ENCODE data around the gene CDH9. TPM values are rescaled to one million over a fixed set of nuclear protein-coding genes. Genes with fewer than 3 reads are reported as not detected.

CDH9 gene
- total RNA-seq, 1 experiment from 2014 or later: not detected

GRCh38 chr5:27008604-27009539 is 29.5 kb downstream of the CDH9 start:
- no peaks in the 10 kb centered on the region for H3K36me3 ChIP-seq (ENCODE audit: insufficient read depth, low read length)
- H3K27ac ChIP-seq (ENCODE audit: low read length): no peak overlapping the region
- H2AFZ ChIP-seq (ENCODE audit: low read length): no peak overlapping the region
- H3K4me3 ChIP-seq (ENCODE audit: low read length): no peak overlapping the region
- no peaks in the 10 kb centered on the region for H3K9me3 ChIP-seq (ENCODE audit: low read length)
- no peaks in the 10 kb centered on the region for H3K9me2 ChIP-seq (replicated peaks; ENCODE audit: insufficient read depth, low read length)
- no peaks in the 10 kb centered on the region for H4K20me1 ChIP-seq (ENCODE audit: insufficient read depth, low read depth, low read length)
- no peaks in the 10 kb centered on the region for H3K27me3 ChIP-seq (ENCODE audit: low read length)
- no peak overlapping the region for H3K9ac ChIP-seq (ENCODE audit: low read length)
- H3K79me2 ChIP-seq (ENCODE audit: low read length): no peaks in the 10 kb centered on the region
- H3K4me1 ChIP-seq (ENCODE audit: low read length): no peaks in the 10 kb centered on the region
- no peak for DNase-seq
- H3K4me2 ChIP-seq (ENCODE audit: low read depth, low read length, poor library complexity, severe bottlenecking): no peak overlapping the region

GRCh38 chr5:27007121-27007520 is 31.3 kb downstream of the CDH9 start:
- no peaks in the 10 kb centered on the region for H3K4me1 ChIP-seq (ENCODE audit: low read length)
- H3K9ac ChIP-seq (ENCODE audit: low read length): no peak overlapping the region
- H3K27ac ChIP-seq (ENCODE audit: low read length): no peak overlapping the region
- H3K79me2 ChIP-seq (ENCODE audit: low read length): no peaks in the 10 kb centered on the region
- no peaks in the 10 kb centered on the region for H3K9me3 ChIP-seq (ENCODE audit: low read length)
- no peaks in the 10 kb centered on the region for H3K27me3 ChIP-seq (ENCODE audit: low read length)
- H3K4me3 ChIP-seq (ENCODE audit: low read length): no peak overlapping the region
- no peak for DNase-seq
- H3K9me2 ChIP-seq (replicated peaks; ENCODE audit: insufficient read depth, low read length): no peaks in the 10 kb centered on the region
- H4K20me1 ChIP-seq (ENCODE audit: insufficient read depth, low read depth, low read length): no peaks in the 10 kb centered on the region
- no peaks in the 10 kb centered on the region for H3K36me3 ChIP-seq (ENCODE audit: insufficient read depth, low read length)
- H3K4me2 ChIP-seq (ENCODE audit: low read depth, low read length, poor library complexity, severe bottlenecking): no peak overlapping the region
- H2AFZ ChIP-seq (ENCODE audit: low read length): no peak overlapping the region

- Histone ChIP-seq H3K9me3 (ENCODE audit: low read length) (no peaks in the 10 kb centered on the region), H2AFZ (ENCODE audit: low read length) (no peak overlapping the region), H3K36me3 (ENCODE audit: insufficient read depth, low read length) (no peaks in the 10 kb centered on the region), H3K9me2 (replicated peaks; ENCODE audit: insufficient read depth, low read length) (no peaks in the 10 kb centered on the region), H3K4me2 (ENCODE audit: low read depth, low read length, poor library complexity, severe bottlenecking) (no peak overlapping the region), H3K27me3 (ENCODE audit: low read length) (no peaks in the 10 kb centered on the region), H3K79me2 (ENCODE audit: low read length) (no peaks in the 10 kb centered on the region), H3K27ac (ENCODE audit: low read length) (no peak overlapping the region), H3K4me3 (ENCODE audit: low read length) (no peak overlapping the region), H3K4me1 (ENCODE audit: low read length) (no peaks in the 10 kb centered on the region), H4K20me1 (ENCODE audit: insufficient read depth, low read depth, low read length) (no peaks in the 10 kb centered on the region), H3K9ac (ENCODE audit: low read length) (no peak overlapping the region)
- DNase-seq: no peak
Measured at GRCh38 chr5:26986985-26987384, 51.4 kb downstream of the CDH9 start.

- Histone ChIP-seq H3K9ac (ENCODE audit: low read length) (no peak overlapping the region), H3K4me2 (ENCODE audit: low read depth, low read length, poor library complexity, severe bottlenecking) (no peak overlapping the region), H3K36me3 (ENCODE audit: insufficient read depth, low read length) (no peaks in the 10 kb centered on the region), H2AFZ (ENCODE audit: low read length) (no peak overlapping the region), H3K79me2 (ENCODE audit: low read length) (no peaks in the 10 kb centered on the region), H3K27me3 (ENCODE audit: low read length) (no peaks in the 10 kb centered on the region), H4K20me1 (ENCODE audit: insufficient read depth, low read depth, low read length) (no peaks in the 10 kb centered on the region), H3K4me1 (ENCODE audit: low read length) (no peaks in the 10 kb centered on the region), H3K27ac (ENCODE audit: low read length) (no peak overlapping the region), H3K4me3 (ENCODE audit: low read length) (no peak overlapping the region), H3K9me3 (ENCODE audit: low read length) (no peaks in the 10 kb centered on the region), H3K9me2 (replicated peaks; ENCODE audit: insufficient read depth, low read length) (no peaks in the 10 kb centered on the region)
- no peak for DNase-seq
Measured at GRCh38 chr5:26981750-26982149, 56.6 kb downstream of the CDH9 start.

GRCh38 chr5:26959290-26959689 is 79.1 kb downstream of the CDH9 start:
- H3K27me3 ChIP-seq (ENCODE audit: low read length): no peaks in the 10 kb centered on the region

GRCh38 chr5:26955161-26955560 is 83.2 kb downstream of the CDH9 start:
- H3K9ac ChIP-seq (ENCODE audit: low read length): no peak overlapping the region
- no peak overlapping the region for H3K4me2 ChIP-seq (ENCODE audit: low read depth, low read length, poor library complexity, severe bottlenecking)
- no peaks in the 10 kb centered on the region for H3K4me1 ChIP-seq (ENCODE audit: low read length)
- no peak overlapping the region for H2AFZ ChIP-seq (ENCODE audit: low read length)
- no peak overlapping the region for H3K27ac ChIP-seq (ENCODE audit: low read length)
- H3K9me3 ChIP-seq (ENCODE audit: low read length): no peaks in the 10 kb centered on the region; the same call in 1 of the 2 replicates
- no peak overlapping the region for H3K4me3 ChIP-seq (ENCODE audit: low read length)
- no peak for DNase-seq
- H3K27me3 ChIP-seq (ENCODE audit: low read length): no peaks in the 10 kb centered on the region
- no peaks in the 10 kb centered on the region for H3K9me2 ChIP-seq (replicated peaks; ENCODE audit: insufficient read depth, low read length)
- H4K20me1 ChIP-seq (ENCODE audit: insufficient read depth, low read depth, low read length): no peaks in the 10 kb centered on the region
- no peaks in the 10 kb centered on the region for H3K79me2 ChIP-seq (ENCODE audit: low read length)
- no peaks in the 10 kb centered on the region for H3K36me3 ChIP-seq (ENCODE audit: insufficient read depth, low read length)

More at GRCh38 chr5:26959290-26959689, 79.1 kb downstream of the CDH9 start:
- H3K27ac ChIP-seq (ENCODE audit: low read length): no peak overlapping the region
- H3K4me3 ChIP-seq (ENCODE audit: low read length): no peak overlapping the region
- no peaks in the 10 kb centered on the region for H3K4me1 ChIP-seq (ENCODE audit: low read length)
- H3K9me3 ChIP-seq (ENCODE audit: low read length): no peaks in the 10 kb centered on the region; the same call in 1 of the 2 replicates
- H2AFZ ChIP-seq (ENCODE audit: low read length): no peak overlapping the region
- H3K9me2 ChIP-seq (replicated peaks; ENCODE audit: insufficient read depth, low read length): no peaks in the 10 kb centered on the region
- H4K20me1 ChIP-seq (ENCODE audit: insufficient read depth, low read depth, low read length): no peaks in the 10 kb centered on the region
- no peaks in the 10 kb centered on the region for H3K36me3 ChIP-seq (ENCODE audit: insufficient read depth, low read length)
- no peak overlapping the region for H3K9ac ChIP-seq (ENCODE audit: low read length)
- DNase-seq: no peak
- H3K4me2 ChIP-seq (ENCODE audit: low read depth, low read length, poor library complexity, severe bottlenecking): no peak overlapping the region
- no peaks in the 10 kb centered on the region for H3K79me2 ChIP-seq (ENCODE audit: low read length)

GRCh38 chr5:26948921-26949320 is 89.5 kb downstream of the CDH9 start:
- Histone ChIP-seq H3K9ac (ENCODE audit: low read length) (no peak overlapping the region), H4K20me1 (ENCODE audit: insufficient read depth, low read depth, low read length) (no peaks in the 10 kb centered on the region), H2AFZ (ENCODE audit: low read length) (no peak overlapping the region), H3K27ac (ENCODE audit: low read length) (no peak overlapping the region), H3K36me3 (ENCODE audit: insufficient read depth, low read length) (no peaks in the 10 kb centered on the region), H3K4me1 (ENCODE audit: low read length) (no peaks in the 10 kb centered on the region), H3K4me3 (ENCODE audit: low read length) (no peak overlapping the region), H3K27me3 (ENCODE audit: low read length) (no peaks in the 10 kb centered on the region), H3K4me2 (ENCODE audit: low read depth, low read length, poor library complexity, severe bottlenecking) (no peak overlapping the region), H3K79me2 (ENCODE audit: low read length) (no peaks in the 10 kb centered on the region), H3K9me3 (ENCODE audit: low read length) (no peaks in the 10 kb centered on the region), H3K9me2 (replicated peaks; ENCODE audit: insufficient read depth, low read length) (no peaks in the 10 kb centered on the region)
- DNase-seq: no peak

GRCh38 chr5:26945901-26946300 is 92.5 kb downstream of the CDH9 start:
- Histone ChIP-seq H3K79me2 (ENCODE audit: low read length) (no peaks in the 10 kb centered on the region), H3K36me3 (ENCODE audit: insufficient read depth, low read length) (no peaks in the 10 kb centered on the region), H4K20me1 (ENCODE audit: insufficient read depth, low read depth, low read length) (no peaks in the 10 kb centered on the region), H3K27me3 (ENCODE audit: low read length) (no peaks in the 10 kb centered on the region), H3K4me1 (ENCODE audit: low read length) (no peaks in the 10 kb centered on the region), H3K9me2 (replicated peaks; ENCODE audit: insufficient read depth, low read length) (no peaks in the 10 kb centered on the region), H2AFZ (ENCODE audit: low read length) (no peak overlapping the region), H3K9ac (ENCODE audit: low read length) (no peak overlapping the region), H3K27ac (ENCODE audit: low read length) (no peak overlapping the region), H3K4me2 (ENCODE audit: low read depth, low read length, poor library complexity, severe bottlenecking) (no peak overlapping the region), H3K9me3 (ENCODE audit: low read length) (no peaks in the 10 kb centered on the region), H3K4me3 (ENCODE audit: low read length) (no peak overlapping the region)
- no peak for DNase-seq
